Adipocyte (in vitro differentiated cells): ENCODE data around the gene CCR1.
A peak's percentile ranks its signal among the peaks of the same experiment; 100 is the strongest.

ENCODE experiments used
- DNase-seq: peaks from one replicate; pipeline ENCODE4 v3.0.0-alpha.2; 2015; ENCODE audit warnings: low read depth
- H3K27me3 ChIP-seq: replicated peaks from 2 replicates; pipeline ENCODE4 v1.7.0; 2013; ENCODE audit warnings: mild to moderate bottlenecking, low read length, moderate library complexity; ENCODE audit not compliant: control insufficient read depth, insufficient read depth
- H3K36me3 ChIP-seq: 2 replicates; pipeline ENCODE4 v1.7.0; 2013; ENCODE audit warnings: low read length, mild to moderate bottlenecking, moderate library complexity; ENCODE audit not compliant: control insufficient read depth, insufficient read depth, severe bottlenecking
- H3K4me1 ChIP-seq: 2 replicates; pipeline ENCODE4 v1.7.0; 2013; ENCODE audit warnings: mild to moderate bottlenecking, low read length, moderate library complexity; ENCODE audit not compliant: control insufficient read depth, insufficient read depth
- H3K4me3 ChIP-seq: 2 replicates; pipeline ENCODE4 v1.7.0; 2013; ENCODE audit warnings: mild to moderate bottlenecking, low read length, moderate library complexity
- H3K9ac ChIP-seq: 2 replicates; pipeline ENCODE4 v1.7.0; 2013; ENCODE audit warnings: mild to moderate bottlenecking, low read length, moderate library complexity
- H3K9me3 ChIP-seq: 2 replicates; pipeline ENCODE4 v1.7.0; 2013; ENCODE audit warnings: mild to moderate bottlenecking, low read length, moderate library complexity; ENCODE audit not compliant: control insufficient read depth

CCR1 gene

DNA sequence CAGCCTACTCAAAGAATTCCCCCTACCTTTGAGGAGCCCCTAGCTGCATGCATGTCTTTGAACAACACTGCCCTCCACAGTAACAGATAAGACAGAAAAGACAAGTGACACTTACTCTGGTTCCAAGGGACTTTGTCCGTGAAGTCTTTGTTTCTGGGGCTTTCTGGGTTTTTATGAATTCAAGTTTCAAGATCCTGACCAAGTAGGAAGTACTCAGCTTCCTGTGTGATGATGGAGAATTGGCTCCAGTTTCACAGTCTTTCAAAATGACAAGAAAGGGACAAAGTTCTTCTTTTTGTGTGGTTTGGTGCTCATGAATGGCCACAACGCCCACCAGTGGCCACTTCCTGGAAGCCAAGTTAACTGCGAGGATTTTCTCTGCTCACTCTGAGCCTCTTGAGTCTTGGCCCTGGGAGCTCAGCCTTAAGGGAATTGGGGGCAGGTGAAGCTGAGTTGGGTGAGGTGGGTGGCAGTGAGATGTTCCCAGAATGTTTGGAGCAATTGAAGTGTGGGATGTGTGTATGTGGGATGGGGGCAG, at the start of gene CCR1:
Gene CCR1 (minus strand): TSS at position 147 of the 538 bp plus-strand sequence. CDS start 4,000 bp downstream, outside the sequence.
- peak; percentile 34 for DNase-seq

GRCh38 chr3:46252980-46253379, 44.9 kb upstream of the CCR1 start:
- DNase-seq = no peak
- Histone ChIP-seq H3K9ac (no peak overlapping the region), H3K9me3 (no peaks in the 10 kb centered on the region), H3K36me3 (no peaks in the 10 kb centered on the region), H3K27me3 (peaks cover 7% of the 10 kb centered on the region), H3K4me1 (no peaks in the 10 kb centered on the region), H3K4me3 (no peak overlapping the region)

More for the DNA sequence above, at the start of gene CCR1:
- Histone ChIP-seq H3K27me3 (no peaks in the 10 kb centered on the region), H3K4me1 (peaks cover 31% of the 10 kb centered on the region), H3K36me3 (no peaks in the 10 kb centered on the region), H3K9ac (peak within 1 kb of the TSS; percentile 44), H3K9me3 (no peaks in the 10 kb centered on the region), H3K4me3 (peak within 1 kb of the TSS; percentile 16)

DNA sequence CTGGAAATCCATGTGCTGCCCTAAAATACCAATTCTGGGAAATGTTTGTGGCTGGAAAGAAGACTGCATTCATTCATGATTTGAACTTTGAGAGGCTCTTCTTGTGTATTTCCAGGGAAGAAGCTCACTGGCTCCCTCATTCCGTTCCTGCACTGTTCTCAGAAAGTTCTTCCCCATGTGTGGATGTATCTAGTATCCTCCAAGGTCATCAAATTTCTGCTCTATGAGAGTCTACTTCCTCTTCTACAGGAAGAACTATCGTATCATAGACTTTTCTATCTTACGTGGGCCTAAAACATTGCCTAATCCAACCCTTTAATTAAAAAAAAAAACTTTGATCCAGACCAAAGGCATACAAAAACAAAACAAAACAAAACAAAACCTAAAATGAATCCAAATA, 37.0 kb upstream of the CCR1 start:
- Histone ChIP-seq H3K4me1 (peaks cover 13% of the 10 kb centered on the region), H3K36me3 (no peaks in the 10 kb centered on the region), H3K27me3 (no peaks in the 10 kb centered on the region), H3K9me3 (no peaks in the 10 kb centered on the region), H3K9ac (no peak overlapping the region), H3K4me3 (no peak overlapping the region)
- no peak for DNase-seq

- no peaks in the 10 kb centered on the region for H3K36me3 ChIP-seq
- no peak overlapping the region for H3K9ac ChIP-seq
- H3K4me1 ChIP-seq = peaks cover 24% of the 10 kb centered on the region
- H3K27me3 ChIP-seq = no peaks in the 10 kb centered on the region
- no peaks in the 10 kb centered on the region for H3K9me3 ChIP-seq
- H3K4me3 ChIP-seq = no peak overlapping the region
- no peak for DNase-seq
Observed at GRCh38 chr3:46243560-46243959, 35.4 kb upstream of the CCR1 start.

GRCh38 chr3:46242120-46242519, 34.0 kb upstream of the CCR1 start, which contains the start of gene CCR3:
Gene CCR3, plus strand, starts transcription at chr3:46242460. Its CDS starts 22,699 bp downstream, at chr3:46265159.
- no peak within 1 kb of the TSS for H3K9ac ChIP-seq
- no peak for DNase-seq
- no peaks in the 10 kb centered on the region for H3K36me3 ChIP-seq
- no peaks in the 10 kb centered on the region for H3K27me3 ChIP-seq
- H3K4me1 ChIP-seq = peaks cover 24% of the 10 kb centered on the region
- H3K9me3 ChIP-seq = no peaks in the 10 kb centered on the region
- H3K4me3 ChIP-seq = no peak within 1 kb of the TSS

GRCh38 chr3:46239952-46240351, 31.8 kb upstream of the CCR1 start:
- Histone ChIP-seq H3K9me3 (no peaks in the 10 kb centered on the region), H3K9ac (no peak overlapping the region), H3K4me1 (peaks cover 24% of the 10 kb centered on the region), H3K36me3 (no peaks in the 10 kb centered on the region), H3K27me3 (peaks cover 7% of the 10 kb centered on the region), H3K4me3 (no peak overlapping the region)
- no peak for DNase-seq

GRCh38 chr3:46239301-46239938, 31.3 kb upstream of the CCR1 start:
- Histone ChIP-seq H3K9ac (no peak overlapping the region), H3K4me1 (peaks cover 24% of the 10 kb centered on the region), H3K27me3 (peaks cover 12% of the 10 kb centered on the region), H3K9me3 (no peaks in the 10 kb centered on the region), H3K4me3 (no peak overlapping the region), H3K36me3 (no peaks in the 10 kb centered on the region)
- no peak for DNase-seq

DNA sequence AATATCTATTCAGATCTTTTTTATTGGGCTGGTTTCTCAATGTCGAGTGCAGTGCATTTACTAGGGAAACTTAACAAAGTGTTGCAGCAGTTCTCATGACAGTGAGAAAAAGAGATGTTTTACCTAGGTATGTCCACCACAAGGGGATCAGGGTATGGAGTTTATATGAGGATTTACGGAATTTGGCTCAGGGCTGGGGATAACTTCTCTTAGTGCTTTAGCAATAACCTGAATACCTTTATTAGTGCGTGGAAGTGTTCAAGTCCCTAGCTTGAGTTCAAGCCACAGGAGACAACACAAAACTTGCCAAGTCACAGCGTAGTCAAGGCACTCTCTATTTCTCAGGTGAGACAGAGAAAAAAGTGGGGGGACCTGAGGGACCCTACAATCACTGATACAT, 30.3 kb upstream of the CCR1 start:
- no peaks in the 10 kb centered on the region for H3K36me3 ChIP-seq
- peaks cover 16% of the 10 kb centered on the region for H3K4me1 ChIP-seq
- H3K9ac ChIP-seq = no peak overlapping the region
- no peak overlapping the region for H3K4me3 ChIP-seq
- H3K9me3 ChIP-seq = no peaks in the 10 kb centered on the region
- H3K27me3 ChIP-seq = peaks cover 17% of the 10 kb centered on the region
- DNase-seq = no peak

DNA sequence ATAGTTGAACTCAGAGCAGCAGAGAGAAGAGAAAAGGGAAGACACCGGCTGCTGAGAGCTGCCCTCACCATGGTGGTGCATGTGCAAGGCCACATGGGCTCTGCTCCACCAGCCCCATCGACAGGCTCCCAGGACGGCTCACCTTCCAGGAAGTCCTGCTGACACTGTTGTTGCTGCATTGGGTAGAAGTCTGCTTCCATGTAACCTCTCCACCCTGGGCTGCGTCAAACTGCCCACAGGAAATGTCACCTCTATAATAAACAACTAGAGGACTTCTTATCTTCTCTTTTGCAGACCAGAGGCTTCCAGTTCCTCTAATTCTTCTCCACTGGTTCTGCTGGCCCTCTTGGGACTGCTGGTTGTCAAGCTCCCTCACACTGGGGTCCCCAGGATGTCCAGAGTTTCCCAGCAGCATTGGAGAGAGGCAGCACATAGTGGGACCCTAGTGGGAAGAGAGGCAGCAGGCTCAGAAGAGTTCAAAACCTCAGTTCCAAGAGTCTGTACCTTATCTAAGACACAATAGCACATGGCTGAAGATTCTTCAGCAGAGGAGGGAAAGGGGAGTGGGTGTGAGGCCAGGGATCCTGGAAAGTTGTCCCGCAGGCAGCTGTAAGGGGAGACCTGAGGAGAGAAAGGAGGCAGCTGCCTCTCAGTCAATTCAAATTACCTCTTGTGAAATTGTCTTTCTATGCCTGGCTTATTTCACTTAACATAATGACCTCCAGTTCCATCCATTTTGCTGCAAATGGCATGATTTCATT, 28.4 kb upstream of the CCR1 start:
- no peak for DNase-seq
- Histone ChIP-seq H3K27me3 (peaks cover 17% of the 10 kb centered on the region), H3K36me3 (no peaks in the 10 kb centered on the region), H3K9ac (no peak overlapping the region), H3K4me1 (peaks cover 10% of the 10 kb centered on the region), H3K4me3 (no peak overlapping the region), H3K9me3 (no peaks in the 10 kb centered on the region)

DNA sequence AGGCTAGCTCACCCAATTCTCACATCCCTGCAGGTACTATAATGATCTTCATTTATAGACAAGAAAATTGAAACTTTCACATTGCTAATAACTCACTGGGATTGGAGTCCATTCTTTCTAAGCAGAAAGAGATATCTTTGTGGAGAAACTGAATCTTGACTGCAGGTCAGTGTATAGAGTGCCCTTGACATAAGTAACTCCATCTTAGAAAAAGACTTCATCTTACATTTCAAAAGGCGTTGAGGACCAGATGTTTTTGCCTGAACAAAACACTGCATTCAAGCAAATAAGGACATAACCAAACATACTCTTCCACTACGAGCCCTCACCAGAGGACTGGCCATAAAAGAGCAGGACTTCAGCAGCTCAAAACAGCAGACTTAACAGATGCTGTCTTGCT, 27.3 kb upstream of the CCR1 start:
- Histone ChIP-seq H3K4me1 (peaks cover 10% of the 10 kb centered on the region), H3K27me3 (peaks cover 17% of the 10 kb centered on the region), H3K4me3 (no peak overlapping the region), H3K9me3 (no peaks in the 10 kb centered on the region), H3K9ac (no peak overlapping the region), H3K36me3 (no peaks in the 10 kb centered on the region)
- DNase-seq = no peak

DNA sequence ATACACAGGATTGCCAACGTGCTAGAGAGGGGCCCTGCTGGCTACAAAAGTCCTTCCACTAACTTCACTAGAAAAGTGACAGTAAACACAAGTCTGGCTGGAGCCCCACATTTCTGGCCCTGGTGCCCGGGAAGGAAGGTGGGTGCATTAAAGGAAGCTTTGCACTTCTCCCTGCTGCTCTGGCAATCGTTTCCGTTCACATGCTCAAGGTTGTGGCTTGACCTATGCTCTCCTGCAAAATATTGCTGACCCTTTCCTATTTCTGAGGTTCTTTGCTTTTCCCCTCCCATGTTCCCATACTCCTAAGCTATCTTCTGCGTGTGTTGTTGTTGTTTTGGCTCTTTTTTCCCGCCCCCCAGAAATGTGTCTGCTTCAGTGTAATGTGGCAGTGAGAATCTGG, 25.1 kb upstream of the CCR1 start:
- no peaks in the 10 kb centered on the region for H3K36me3 ChIP-seq
- H3K27me3 ChIP-seq = peaks cover 17% of the 10 kb centered on the region
- H3K4me1 ChIP-seq = peaks cover 7% of the 10 kb centered on the region
- no peak overlapping the region for H3K9ac ChIP-seq
- H3K9me3 ChIP-seq = no peaks in the 10 kb centered on the region
- no peak for DNase-seq
- H3K4me3 ChIP-seq = no peak overlapping the region
